ENCODE results near the gene TMEM213.

The TMEM213 gene

DNA sequence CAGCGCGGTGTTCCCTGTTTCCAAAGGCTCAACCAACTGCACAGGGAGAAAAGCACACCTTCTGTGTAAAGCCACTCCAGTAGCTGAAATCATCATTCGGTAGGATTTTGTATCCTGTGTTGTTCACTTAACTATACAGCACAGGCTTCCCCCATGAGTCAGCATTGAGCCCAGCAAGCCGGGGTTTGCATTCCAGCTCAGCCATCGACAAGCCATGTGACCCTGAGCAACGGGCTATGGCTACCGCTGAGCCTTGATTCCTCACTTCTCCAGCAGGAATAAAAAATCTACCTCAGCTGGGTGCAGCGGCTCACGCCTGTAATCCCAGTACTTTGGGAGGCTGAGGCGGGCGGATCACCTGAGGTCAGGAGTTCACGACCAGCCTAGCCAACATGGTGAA, 44.3 kb downstream of the TMEM213 start:
- no peaks in the 10 kb centered on the region for H3K36me3 Mint-ChIP-seq (ENCODE audit: low read depth)
- no peak overlapping the region for H3K27ac Mint-ChIP-seq
- H3K27me3 Mint-ChIP-seq (ENCODE audit: low read depth), result peaks cover 14% of the 10 kb centered on the region
- no peak overlapping the region for H3K4me3 Mint-ChIP-seq
- H3K4me1 Mint-ChIP-seq (ENCODE audit: low read depth), result no peaks in the 10 kb centered on the region
- no peaks in the 10 kb centered on the region for H3K9me3 Mint-ChIP-seq

DNA sequence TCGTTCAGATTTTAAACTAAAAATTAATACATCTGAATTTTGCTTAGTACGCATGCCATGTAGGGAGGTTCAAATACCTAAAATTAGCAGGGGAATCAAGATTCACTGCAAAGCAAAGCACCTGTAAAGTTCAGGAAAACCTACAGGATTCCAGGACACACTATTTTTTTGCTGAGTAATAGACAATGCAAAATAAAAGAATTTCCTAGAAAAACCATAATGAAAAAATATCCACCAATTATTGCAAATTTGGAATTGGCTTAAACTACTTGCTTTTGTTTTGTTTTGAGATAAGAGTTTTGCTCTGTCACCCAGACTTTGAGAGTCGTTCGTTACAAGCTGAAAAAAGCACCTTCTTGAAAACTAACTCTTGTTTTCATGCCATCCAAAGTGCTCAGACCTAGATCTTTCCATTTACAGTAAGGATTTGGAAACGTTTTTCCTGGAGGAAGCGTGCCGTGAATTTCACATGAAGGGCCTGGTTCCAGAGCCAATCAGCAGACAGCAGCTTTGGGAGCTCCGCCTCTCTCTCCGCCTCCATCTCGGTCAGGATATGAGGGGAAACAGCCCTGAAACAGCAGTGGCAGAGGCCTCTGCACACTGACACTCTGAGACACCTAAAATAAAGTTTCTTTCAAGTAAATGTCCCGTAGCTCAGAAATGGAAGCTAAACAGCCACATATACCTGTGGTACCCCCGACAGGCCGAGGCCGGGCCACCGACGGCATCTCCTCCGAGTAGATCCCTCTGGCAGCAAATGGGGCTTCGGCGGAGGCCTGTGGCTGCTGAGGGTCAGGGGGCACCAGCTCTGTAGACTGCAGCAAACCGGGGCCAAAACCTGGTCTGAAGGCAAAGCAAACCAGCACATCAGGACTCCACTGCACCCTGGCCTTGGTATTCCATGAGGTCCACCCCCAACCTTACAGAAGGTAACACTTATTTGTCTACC, 46.1 kb downstream of the TMEM213 start:
- H3K9me3 Mint-ChIP-seq, result no peaks in the 10 kb centered on the region

GRCh38 chr7:138845711-138846110, 47.9 kb downstream of the TMEM213 start:
- H3K4me1 Mint-ChIP-seq (ENCODE audit: low read depth), result no peaks in the 10 kb centered on the region
- H3K27me3 Mint-ChIP-seq (ENCODE audit: low read depth), result peaks cover 37% of the 10 kb centered on the region

More for the DNA sequence above, 46.1 kb downstream of the TMEM213 start:
- H3K4me1 Mint-ChIP-seq (ENCODE audit: low read depth), result no peaks in the 10 kb centered on the region
- H3K27me3 Mint-ChIP-seq (ENCODE audit: low read depth), result peaks cover 29% of the 10 kb centered on the region
- H3K4me3 Mint-ChIP-seq, result no peak overlapping the region
- no peaks in the 10 kb centered on the region for H3K36me3 Mint-ChIP-seq (ENCODE audit: low read depth)
- H3K27ac Mint-ChIP-seq, result no peak overlapping the region

GRCh38 chr7:138848056-138848980, 50.5 kb downstream of the TMEM213 start:
- Mint-ChIP-seq H3K27ac (no peak overlapping the region), H3K4me1 (ENCODE audit: low read depth) (peaks cover 5% of the 10 kb centered on the region), H3K36me3 (ENCODE audit: low read depth) (no peaks in the 10 kb centered on the region), H3K27me3 (ENCODE audit: low read depth) (peaks cover 37% of the 10 kb centered on the region), H3K9me3 (no peaks in the 10 kb centered on the region), H3K4me3 (no peak overlapping the region)

More at GRCh38 chr7:138845711-138846110, 47.9 kb downstream of the TMEM213 start:
- Mint-ChIP-seq H3K27ac (no peak overlapping the region), H3K4me3 (no peak overlapping the region), H3K36me3 (ENCODE audit: low read depth) (no peaks in the 10 kb centered on the region), H3K9me3 (no peaks in the 10 kb centered on the region)

GRCh38 chr7:138849701-138850100, 51.9 kb downstream of the TMEM213 start:
- peaks cover 36% of the 10 kb centered on the region for H3K27me3 Mint-ChIP-seq (ENCODE audit: low read depth)
- H3K9me3 Mint-ChIP-seq, result no peaks in the 10 kb centered on the region
- no peaks in the 10 kb centered on the region for H3K36me3 Mint-ChIP-seq (ENCODE audit: low read depth)
- H3K4me3 Mint-ChIP-seq, result no peak overlapping the region
- H3K27ac Mint-ChIP-seq, result no peak overlapping the region
- peaks cover 7% of the 10 kb centered on the region for H3K4me1 Mint-ChIP-seq (ENCODE audit: low read depth)

DNA sequence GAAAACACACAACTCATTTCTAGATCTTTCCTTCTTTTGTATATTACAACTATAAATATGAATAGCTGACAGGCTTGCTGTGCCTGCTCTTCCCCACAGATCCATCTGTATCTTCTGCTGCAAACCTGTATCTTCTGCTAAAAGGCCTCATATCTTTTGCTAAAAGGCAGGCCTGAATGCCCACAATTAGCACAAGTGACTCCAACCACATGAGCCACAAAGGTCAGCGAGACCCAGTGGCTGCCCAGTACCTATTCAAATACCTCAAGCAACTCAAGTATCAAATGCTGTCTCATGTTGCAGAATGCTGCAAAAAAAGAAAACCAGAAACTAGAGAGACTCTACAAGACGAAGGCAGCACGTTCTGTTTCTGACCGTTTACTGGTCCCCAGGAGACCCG, 54.7 kb downstream of the TMEM213 start:
- Mint-ChIP-seq H3K36me3 (ENCODE audit: low read depth) (no peaks in the 10 kb centered on the region), H3K4me1 (ENCODE audit: low read depth) (peaks cover 7% of the 10 kb centered on the region), H3K27me3 (ENCODE audit: low read depth) (peaks cover 28% of the 10 kb centered on the region), H3K9me3 (peaks cover 8% of the 10 kb centered on the region), H3K4me3 (no peak overlapping the region), H3K27ac (no peak overlapping the region)

- Mint-ChIP-seq H3K27me3 (ENCODE audit: low read depth) (peaks cover 20% of the 10 kb centered on the region), H3K36me3 (ENCODE audit: low read depth) (no peaks in the 10 kb centered on the region), H3K4me3 (no peak overlapping the region), H3K27ac (no peak overlapping the region), H3K9me3 (peaks cover 17% of the 10 kb centered on the region), H3K4me1 (ENCODE audit: low read depth) (peaks cover 7% of the 10 kb centered on the region)
These were observed 55.7 kb downstream of the TMEM213 start for GRCh38 chr7:138853448-138853847.

DNA sequence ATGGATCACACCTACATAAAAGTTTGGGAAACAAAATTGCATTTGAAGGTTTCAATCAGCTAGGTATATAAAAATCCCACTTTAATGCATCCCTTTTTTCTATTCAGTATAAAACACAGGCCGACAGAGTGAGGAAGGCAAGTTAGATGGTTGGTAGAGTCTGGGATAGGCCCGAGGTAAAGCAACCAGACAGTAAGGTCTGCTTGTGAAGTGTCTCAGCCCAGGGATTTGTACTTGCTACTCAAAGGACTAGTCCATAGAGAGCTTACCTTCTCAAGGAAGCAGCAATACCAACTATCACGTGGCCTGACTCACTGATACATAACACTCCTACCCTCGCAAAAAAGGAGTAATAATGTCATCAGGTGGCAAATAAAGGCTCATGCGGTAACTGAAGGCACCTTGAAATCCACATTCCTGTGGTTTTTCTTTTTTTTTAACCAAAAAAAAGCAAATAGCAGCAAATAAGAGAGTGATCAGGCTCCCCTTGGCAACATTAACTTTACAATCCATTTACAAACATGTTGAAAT, 56.4 kb downstream of the TMEM213 start:
- H3K9me3 Mint-ChIP-seq, result peaks cover 18% of the 10 kb centered on the region
- H3K36me3 Mint-ChIP-seq (ENCODE audit: low read depth), result peaks cover 2% of the 10 kb centered on the region
- no peak overlapping the region for H3K4me3 Mint-ChIP-seq
- H3K4me1 Mint-ChIP-seq (ENCODE audit: low read depth), result peaks cover 7% of the 10 kb centered on the region
- no peak overlapping the region for H3K27ac Mint-ChIP-seq
- peaks cover 12% of the 10 kb centered on the region for H3K27me3 Mint-ChIP-seq (ENCODE audit: low read depth)

GRCh38 chr7:138857728-138858127, 59.9 kb downstream of the TMEM213 start:
- no peak overlapping the region for H3K27ac Mint-ChIP-seq
- no peak overlapping the region for H3K4me3 Mint-ChIP-seq
- H3K36me3 Mint-ChIP-seq (ENCODE audit: low read depth), result peaks cover 2% of the 10 kb centered on the region
- peaks cover 22% of the 10 kb centered on the region for H3K9me3 Mint-ChIP-seq
- peaks cover 4% of the 10 kb centered on the region for H3K27me3 Mint-ChIP-seq (ENCODE audit: low read depth)
- H3K4me1 Mint-ChIP-seq (ENCODE audit: low read depth), result peaks cover 2% of the 10 kb centered on the region

DNA sequence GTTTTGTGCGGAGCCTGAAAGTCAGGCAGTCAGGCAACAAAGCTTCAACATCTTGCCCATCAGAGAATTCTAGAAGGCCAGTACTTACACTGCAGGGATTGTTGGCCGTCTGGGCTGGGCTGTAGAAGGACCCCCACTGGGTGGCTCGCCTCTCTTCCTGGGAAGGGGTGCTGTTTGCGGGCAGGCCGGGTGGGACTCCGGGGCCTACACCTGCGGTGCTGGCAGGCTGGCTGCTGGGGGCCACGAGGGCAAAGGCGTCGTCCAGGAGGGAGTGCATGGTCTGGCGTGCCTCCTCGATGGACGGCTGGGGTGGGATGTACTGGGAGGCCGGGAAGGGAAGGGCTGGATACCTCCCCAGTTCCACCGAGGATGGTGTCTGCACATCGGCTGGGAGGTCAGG, 63.3 kb downstream of the TMEM213 start:
- H3K27ac Mint-ChIP-seq, result no peak overlapping the region
- peaks cover 22% of the 10 kb centered on the region for H3K9me3 Mint-ChIP-seq
- peaks cover 18% of the 10 kb centered on the region for H3K4me1 Mint-ChIP-seq (ENCODE audit: low read depth)
- H3K36me3 Mint-ChIP-seq (ENCODE audit: low read depth), result peaks cover 2% of the 10 kb centered on the region
- no peaks in the 10 kb centered on the region for H3K27me3 Mint-ChIP-seq (ENCODE audit: low read depth)
- no peak overlapping the region for H3K4me3 Mint-ChIP-seq

DNA sequence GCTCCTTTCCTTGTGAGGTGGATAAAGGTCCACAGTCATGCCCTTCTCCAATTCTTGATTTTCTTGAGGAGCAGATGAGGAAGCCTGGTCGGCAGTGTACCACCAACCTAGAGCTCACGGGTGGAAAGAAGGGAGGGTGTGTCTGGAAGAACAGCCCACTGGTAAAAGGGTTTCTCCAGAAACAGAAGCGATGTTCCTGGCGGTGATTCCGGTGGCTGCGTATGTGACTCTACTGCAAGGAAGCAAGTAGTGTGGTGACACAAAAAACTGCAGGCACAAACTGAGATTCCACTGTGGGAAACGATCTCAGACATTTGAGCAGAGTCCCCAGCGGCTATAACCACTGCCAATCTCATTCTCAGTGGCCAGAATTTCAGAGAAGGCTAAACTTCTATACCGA, 66.1 kb downstream of the TMEM213 start:
- Mint-ChIP-seq H3K27ac (no peak overlapping the region), H3K27me3 (ENCODE audit: low read depth) (no peaks in the 10 kb centered on the region), H3K36me3 (ENCODE audit: low read depth) (peaks cover 2% of the 10 kb centered on the region), H3K4me1 (ENCODE audit: low read depth) (peaks cover 19% of the 10 kb centered on the region), H3K4me3 (no peak overlapping the region), H3K9me3 (peaks cover 4% of the 10 kb centered on the region)

GRCh38 chr7:138864667-138865066, 66.9 kb downstream of the TMEM213 start:
- no peaks in the 10 kb centered on the region for H3K27me3 Mint-ChIP-seq (ENCODE audit: low read depth)
- H3K4me1 Mint-ChIP-seq (ENCODE audit: low read depth), result peaks cover 19% of the 10 kb centered on the region
- no peak overlapping the region for H3K27ac Mint-ChIP-seq
- peaks cover 1% of the 10 kb centered on the region for H3K9me3 Mint-ChIP-seq
- H3K4me3 Mint-ChIP-seq, result no peak overlapping the region
- no peaks in the 10 kb centered on the region for H3K36me3 Mint-ChIP-seq (ENCODE audit: low read depth)

- no peaks in the 10 kb centered on the region for H3K9me3 Mint-ChIP-seq
- H3K27me3 Mint-ChIP-seq (ENCODE audit: low read depth), result no peaks in the 10 kb centered on the region
- H3K27ac Mint-ChIP-seq, result peak overlapping the region; percentile 54
- H3K4me1 Mint-ChIP-seq (ENCODE audit: low read depth), result peaks cover 19% of the 10 kb centered on the region
- no peaks in the 10 kb centered on the region for H3K36me3 Mint-ChIP-seq (ENCODE audit: low read depth)
- H3K4me3 Mint-ChIP-seq, result no peak overlapping the region
These were observed 68.0 kb downstream of the TMEM213 start for GRCh38 chr7:138865843-138866242.

DNA sequence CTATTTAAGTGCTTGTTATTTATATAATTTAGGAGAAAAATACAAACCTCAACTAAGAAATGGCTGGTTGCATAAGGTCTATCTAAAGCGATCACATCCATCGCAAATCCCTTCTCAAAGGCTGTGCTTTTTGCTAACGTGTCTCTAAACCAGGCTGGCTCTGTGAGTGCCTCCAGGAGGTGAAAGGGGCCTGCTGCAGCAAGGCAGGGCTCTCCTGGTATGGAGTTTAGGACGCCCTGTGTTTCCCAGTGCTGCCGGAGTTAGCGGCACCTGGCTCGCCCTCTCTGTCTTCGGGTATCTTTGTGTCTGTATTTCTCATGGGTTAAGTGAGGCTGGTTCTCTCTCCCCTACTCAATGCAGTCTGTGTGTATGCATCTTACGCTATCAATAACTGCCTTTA, 68.6 kb downstream of the TMEM213 start:
- H3K4me1 Mint-ChIP-seq (ENCODE audit: low read depth), result peaks cover 19% of the 10 kb centered on the region
- no peaks in the 10 kb centered on the region for H3K27me3 Mint-ChIP-seq (ENCODE audit: low read depth)
- H3K4me3 Mint-ChIP-seq, result no peak overlapping the region
- H3K27ac Mint-ChIP-seq, result no peak overlapping the region
- H3K9me3 Mint-ChIP-seq, result no peaks in the 10 kb centered on the region
- no peaks in the 10 kb centered on the region for H3K36me3 Mint-ChIP-seq (ENCODE audit: low read depth)

Data from T-helper 1 cell treated with Interleukin-12 subunit alpha and Interleukin-12 subunit beta and Interleukin-4 antibody, amounts not matched to agents 30 μg/mL and 1 μg/mL, for 36 hours (primary cell).